ENCODE measurements around the gene VILL.
A peak's percentile ranks its signal among the peaks of the same experiment; 100 is the strongest.

VILL gene

GRCh38 chr3:38002291-38002876 is 11.8 kb downstream of the VILL start:
- no peak for DNase-seq

- no peak for DNase-seq
These were observed 12.4 kb downstream of the VILL start for GRCh38 chr3:38002940-38003339.

- DNase-seq = peak; percentile 88
These were observed 12.8 kb downstream of the VILL start for GRCh38 chr3:38003371-38003816.

DNA sequence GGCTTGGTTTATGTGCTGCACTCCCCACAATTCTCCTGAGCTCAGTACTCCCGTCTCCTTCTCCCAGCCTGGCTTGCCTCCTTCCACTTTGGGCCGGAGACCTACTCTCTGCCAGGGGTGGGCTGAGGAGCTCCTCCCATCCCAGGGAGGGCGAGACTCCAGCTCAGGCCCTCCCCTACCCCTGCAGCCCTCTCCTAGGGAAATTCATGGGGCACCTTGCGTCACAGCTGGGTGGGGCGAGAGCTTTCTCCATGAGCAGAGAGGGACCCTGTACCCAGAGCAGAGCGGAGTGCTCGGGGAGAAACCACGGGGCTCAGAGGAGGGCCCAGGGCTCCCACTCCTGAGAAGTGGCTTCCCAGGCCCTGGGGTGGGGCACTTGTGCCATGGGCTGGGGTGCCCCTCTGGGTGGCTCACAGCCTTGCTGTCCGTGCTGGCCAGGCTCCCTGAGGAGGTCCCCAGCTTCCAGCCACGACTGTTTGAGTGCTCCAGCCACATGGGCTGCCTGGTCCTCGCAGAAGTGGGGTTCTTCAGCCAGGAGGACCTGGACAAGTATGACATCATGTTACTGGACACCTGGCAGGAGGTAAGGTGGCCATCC is 13.3 kb downstream of the VILL start:
- no peak for DNase-seq

DNA sequence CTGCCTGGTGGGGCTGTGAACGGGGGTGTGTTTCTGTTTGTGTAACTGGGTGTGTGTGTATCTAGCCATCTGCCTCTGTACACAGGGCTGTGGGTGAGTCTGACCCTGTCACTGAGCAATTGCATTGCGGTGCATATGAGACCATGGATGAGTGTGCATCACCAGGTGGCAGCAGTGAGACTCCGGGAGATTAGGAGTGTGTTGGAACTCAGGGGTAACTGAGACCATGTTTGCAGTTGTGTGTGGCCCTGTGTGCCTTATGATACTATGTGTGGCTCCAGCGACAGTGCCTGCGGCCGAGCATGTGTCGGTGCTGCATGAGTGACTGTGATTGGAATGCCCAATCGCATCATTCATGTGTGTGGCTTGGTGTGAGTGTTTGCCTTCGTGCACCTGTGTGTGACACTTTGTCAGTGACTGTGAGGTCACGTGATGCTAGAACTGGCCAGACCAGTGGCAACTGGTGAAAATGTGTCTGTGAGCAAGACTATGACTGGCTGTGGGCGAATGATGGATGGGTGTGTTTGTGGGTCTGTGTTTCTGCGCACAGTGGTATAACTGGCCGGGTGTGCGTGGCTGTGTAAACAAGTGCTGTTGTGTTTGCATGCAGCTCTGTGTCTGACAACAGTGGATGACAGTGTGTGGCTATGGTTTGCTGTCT is 14.0 kb downstream of the VILL start:
- DNase-seq = peak; percentile 74

GRCh38 chr3:38005076-38006020 is 14.8 kb downstream of the VILL start:
- peak; percentile 73 for DNase-seq

- no peak for DNase-seq
These were observed 15.4 kb downstream of the VILL start for GRCh38 chr3:38006031-38006430.

DNA sequence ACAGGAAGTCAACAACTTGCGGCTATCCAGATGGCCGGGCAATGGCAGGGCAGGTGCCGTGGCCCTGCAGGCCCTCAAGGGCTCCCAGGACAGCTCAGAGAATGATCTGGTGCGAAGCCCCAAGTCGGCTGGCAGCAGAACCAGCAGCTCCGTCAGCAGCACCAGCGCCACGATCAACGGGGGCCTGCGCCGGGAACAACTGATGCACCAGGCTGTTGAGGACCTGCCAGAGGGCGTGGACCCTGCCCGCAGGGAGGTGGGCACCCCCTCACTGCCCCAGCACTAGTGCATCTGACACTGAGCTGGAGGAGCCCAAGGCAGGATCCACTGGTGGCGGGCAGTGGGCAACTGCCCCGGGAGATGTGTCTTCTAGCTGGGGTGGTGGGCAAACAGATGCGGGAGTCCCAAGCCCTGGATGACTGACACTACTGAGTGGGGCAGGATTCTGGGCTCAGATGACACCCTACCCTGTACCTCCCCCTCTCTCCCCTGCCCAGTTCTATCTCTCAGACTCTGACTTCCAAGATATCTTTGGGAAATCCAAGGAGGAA is 15.9 kb downstream of the VILL start:
- no peak for DNase-seq

DNA sequence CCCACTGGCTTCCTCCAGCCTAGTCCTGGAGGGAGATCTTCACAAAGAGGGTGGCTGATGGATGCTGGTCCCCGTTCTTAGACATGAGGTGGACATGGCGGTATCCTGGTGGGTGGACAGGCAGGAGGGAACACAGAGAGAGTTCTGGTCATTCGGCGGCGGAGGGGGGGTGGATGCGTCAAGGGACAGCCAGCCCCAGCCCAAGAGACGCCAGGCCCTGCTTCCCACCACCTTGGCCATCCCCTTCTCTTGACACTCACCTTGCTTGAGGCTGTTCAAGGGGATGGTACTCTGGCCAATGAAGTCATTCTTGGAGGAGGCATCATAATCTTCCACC is 17.1 kb downstream of the VILL start:
- DNase-seq = no peak

- no peak for DNase-seq
These were observed 17.7 kb downstream of the VILL start for GRCh38 chr3:38008191-38008701.

DNA sequence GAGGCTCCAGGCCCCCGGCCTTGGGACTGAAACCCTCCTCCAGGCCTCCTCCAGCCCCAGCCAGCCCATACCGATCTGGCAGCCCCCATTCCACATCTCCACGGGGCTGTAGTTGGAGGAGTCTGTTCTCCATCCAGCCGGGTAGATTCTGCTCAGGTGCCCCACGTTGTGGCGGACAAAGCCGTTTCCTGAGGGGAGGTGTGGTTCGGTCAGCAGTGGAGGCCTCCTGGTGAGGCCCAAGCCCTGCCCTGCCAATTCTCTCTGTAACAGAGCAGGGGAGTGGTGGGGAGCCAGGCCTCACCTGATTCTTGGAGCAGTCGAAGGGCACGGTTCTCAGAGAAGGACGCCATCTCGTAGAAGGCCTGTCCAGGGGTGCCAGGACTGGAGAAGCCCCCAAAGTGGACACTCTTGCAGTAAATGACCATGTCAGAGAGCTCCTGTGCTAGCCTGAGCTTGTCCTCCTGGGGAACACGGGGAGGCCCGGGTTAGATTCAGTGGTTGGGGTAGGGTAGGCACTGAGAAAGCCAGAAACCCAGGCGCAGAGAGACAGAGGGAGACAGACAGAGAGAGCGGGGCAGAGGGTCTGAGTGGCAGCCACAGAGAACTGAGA is 18.5 kb downstream of the VILL start:
- no peak for DNase-seq

DNA sequence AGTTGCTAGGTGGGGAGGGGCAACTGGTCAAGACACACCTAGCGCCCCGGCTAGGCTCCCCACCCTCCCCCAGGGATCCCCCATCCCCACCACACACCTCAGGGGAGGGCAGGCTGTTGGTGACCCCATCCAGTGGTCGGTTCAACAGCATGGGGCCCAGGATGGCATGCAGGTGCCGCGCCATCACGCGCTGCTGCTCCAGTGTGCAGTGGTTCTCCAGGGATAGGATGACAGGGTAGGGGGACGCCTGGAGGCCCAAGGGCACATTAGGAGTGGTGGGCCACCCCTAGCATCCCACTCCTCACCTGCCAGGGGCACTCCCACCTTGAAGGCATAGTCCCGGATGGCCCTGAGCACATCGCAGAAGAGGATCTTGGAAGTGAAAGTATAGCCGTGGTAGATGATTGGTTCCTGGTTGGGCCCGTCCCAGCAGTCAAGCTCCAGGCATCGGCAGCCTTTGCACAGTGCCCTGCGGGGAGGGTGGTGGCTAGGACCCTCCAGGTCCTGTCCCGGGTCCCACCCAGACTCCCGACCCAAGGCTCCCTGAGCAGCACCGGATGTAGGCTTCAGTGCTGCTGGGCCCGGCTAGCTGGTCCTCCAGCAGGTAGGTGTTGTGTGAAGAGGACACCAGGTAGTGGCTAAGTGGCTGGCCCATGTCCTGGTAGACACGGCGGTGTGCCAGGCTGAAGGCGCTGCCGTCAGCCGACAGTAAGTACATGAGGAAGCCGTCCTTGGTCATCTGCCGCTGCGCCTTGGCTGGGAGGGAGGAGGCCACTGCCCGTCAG is 19.4 kb downstream of the VILL start:
- DNase-seq = no peak

- DNase-seq = no peak
These were observed 20.5 kb downstream of the VILL start for GRCh38 chr3:38011111-38011510.

GRCh38 chr3:38015485-38015884 is 24.9 kb downstream of the VILL start:
- DNase-seq = no peak

GRCh38 chr3:38015984-38016383 is 25.4 kb downstream of the VILL start:
- DNase-seq = no peak

DNA sequence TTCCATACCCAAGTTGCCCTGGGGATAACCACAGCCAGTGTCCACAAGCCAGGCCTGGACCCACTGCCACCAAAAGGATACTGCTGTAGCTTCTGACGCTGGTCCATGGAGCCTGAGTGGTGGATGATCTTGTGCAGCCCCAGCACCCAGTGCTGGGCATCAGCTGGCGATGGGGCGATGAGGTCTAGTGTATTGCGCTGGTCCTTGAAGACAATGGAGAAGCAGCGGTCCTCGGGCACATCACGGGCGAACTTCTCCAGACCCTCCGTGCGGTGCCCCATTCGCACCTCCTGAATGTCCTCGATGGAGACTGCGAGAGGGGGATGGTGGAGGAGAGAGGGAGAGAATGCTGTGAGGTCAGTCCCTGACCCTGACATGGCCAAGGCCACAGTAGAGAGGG is 25.8 kb downstream of the VILL start:
- no peak for DNase-seq

DNA sequence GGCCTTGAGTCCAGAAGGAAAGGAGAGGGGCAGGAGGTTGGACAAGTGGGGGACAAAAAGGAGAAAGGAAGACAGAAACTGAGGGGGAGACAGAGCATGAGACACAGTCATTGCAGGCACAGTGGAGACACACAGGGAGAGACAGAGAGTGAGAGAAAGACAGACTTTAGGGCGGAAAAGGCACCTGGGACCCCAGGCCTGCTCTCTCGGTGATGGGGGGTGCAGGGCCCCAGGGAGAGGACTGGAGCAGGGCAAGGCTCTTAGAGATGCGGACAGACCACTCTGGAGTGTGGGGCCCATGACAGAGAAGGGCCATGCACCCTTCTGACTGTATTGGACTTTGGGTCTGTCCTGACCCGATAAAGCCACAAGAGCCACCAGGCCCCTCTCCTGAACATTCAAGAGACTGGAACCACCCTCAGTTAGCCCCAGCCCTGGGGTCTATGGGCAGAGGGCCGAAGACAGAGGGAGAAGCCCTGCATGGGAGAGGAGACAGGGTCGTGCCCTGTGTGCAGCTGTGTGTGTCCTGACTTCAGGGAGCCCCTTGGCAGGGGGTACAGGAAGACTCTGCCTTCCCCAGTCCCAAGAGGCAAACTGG is 26.4 kb downstream of the VILL start:
- no peak for DNase-seq

DNA sequence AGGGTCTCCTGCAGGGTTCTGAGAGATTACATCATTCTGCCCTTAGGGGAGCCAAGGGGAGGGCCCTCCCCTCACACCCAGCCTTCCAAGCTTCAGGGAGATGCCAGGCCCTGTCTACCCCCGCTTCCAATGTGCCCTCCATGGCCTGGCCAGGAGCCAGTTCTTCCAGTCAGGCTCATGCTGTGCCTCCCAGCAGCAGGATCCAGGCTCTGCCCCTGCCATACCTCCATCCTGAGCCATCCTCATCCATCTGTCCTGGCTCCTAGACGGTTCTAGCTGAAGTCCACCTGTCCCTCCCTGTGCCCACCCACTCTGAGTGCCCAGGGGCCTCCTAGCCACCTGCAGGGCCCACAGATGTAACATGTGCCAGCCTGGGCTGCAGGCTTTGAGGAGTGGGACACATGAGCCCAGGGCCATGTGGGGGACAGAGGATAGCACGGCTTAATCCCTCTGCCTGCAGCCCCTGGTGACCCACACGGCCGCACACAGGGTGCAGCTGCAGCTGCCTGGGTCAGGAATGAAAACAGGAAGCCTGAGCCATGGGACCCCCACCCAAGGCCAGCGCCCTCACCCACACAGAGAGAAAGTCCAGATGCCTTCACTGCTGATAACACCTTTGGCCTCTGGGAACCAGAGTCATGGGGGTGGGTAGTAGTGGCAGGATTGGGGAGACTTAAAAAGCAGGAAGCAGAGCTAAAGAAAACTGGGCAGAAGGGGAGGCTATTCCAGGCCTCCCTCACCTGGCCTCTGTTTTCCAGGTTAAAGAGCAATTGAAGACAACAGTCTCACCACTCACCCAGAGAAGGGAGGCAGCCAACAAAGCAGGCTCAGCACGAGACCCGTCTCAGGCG is 27.1 kb downstream of the VILL start:
- no peak for DNase-seq

DNA sequence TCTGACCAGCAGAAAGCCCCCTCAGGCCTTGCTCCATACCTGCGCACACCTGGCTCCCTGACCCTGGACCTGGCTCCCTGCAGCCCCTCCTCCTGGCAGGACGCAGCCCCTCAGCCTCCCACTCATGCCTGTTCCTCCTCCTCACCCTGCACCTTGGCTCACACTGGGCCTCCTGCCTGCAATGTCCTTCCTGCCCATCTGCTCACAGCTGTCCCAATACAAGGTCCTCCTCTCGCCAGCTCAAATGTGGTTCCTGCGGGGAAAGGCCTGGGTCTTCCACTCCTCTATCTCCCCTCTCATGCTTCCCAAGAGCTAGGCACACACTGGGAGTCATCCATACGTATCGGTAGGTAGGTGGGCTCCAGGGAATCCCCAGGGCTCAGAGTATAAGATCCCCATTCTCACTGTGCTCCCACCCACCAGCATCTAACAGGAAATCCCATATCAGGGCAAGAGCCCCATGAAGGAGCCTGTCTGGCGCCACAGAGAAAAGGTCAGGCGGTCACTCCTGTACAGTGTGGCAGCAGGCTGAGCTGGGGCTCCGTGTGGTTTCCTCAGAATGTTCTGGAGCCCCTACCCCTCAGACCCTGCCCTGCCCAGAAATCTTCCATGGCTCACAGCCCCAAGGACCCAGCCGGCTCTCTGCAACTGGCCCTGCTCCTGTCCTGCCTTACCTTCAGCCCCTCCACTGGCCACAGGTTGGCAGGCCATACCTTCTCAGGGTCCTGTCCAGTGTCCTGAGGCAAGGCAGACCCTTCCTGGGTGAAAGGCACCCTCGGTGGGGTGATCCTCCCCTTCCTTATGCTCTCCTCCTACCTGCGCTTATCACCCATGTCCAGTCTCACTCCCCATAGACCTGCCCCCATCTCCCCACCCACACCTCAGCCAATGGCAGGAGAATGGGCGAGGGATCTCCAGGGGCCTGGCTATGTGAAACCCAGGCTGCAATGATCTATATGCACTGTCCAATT is 28.0 kb downstream of the VILL start:
- no peak for DNase-seq
